CD1c-positive myeloid dendritic cell (primary cell): Measurements from ENCODE around the gene PPAN.

Experiments
- DNase-seq: peaks from one replicate; pipeline ENCODE4 v3.0.0-alpha.2; 2016; ENCODE audit errors: extremely low spot score

PPAN gene

GRCh38 chr19:10092648-10093294, 13.4 kb upstream of the PPAN start:
- DNase-seq, result no peak

- no peak for DNase-seq
Observed at GRCh38 chr19:10093295-10094186, 12.6 kb upstream of the PPAN start.

- no peak for DNase-seq
Observed at GRCh38 chr19:10095622-10095947, 10.6 kb upstream of the PPAN start.

- peak; percentile 98 for DNase-seq
Observed at GRCh38 chr19:10095948-10096614, 10.1 kb upstream of the PPAN start.

- DNase-seq, result no peak
Observed at GRCh38 chr19:10096615-10096963, 9.6 kb upstream of the PPAN start.

GRCh38 chr19:10100163-10100785, 5.9 kb upstream of the PPAN start:
- DNase-seq, result no peak

- peak; percentile 76 for DNase-seq
Observed at GRCh38 chr19:10102787-10103236, 3.4 kb upstream of the PPAN start.

- DNase-seq, result no peak
Observed at GRCh38 chr19:10104130-10104513, 2.0 kb upstream of the PPAN start.

- DNase-seq, result peak; percentile 74
Observed at GRCh38 chr19:10104665-10105508, 1.3 kb upstream of the PPAN start.

- peak; percentile 74 for DNase-seq
Observed at GRCh38 chr19:10105509-10106099, 558 bp upstream of the PPAN start.

- DNase-seq, result no peak
Observed at GRCh38 chr19:10107254-10107653, 1.1 kb downstream of the PPAN start.

GRCh38 chr19:10107817-10108367, 1.7 kb downstream of the PPAN start:
- no peak for DNase-seq

- DNase-seq, result no peak
Observed at GRCh38 chr19:10109528-10109927, 3.4 kb downstream of the PPAN start.

GRCh38 chr19:10110076-10110971, 4.2 kb downstream of the PPAN start:
- DNase-seq, result no peak

GRCh38 chr19:10110972-10111317, 4.8 kb downstream of the PPAN start:
- no peak for DNase-seq

GRCh38 chr19:10111405-10111811, 5.2 kb downstream of the PPAN start, which contains the start of gene P2RY11:
TSS of gene P2RY11 (plus strand) at chr19:10111693. CDS start at chr19:10111722, 29 bp downstream.
- peak; percentile 87 for DNase-seq

- DNase-seq, result peak; percentile 90
Observed at GRCh38 chr19:10112037-10112761, 6.0 kb downstream of the PPAN start.

- DNase-seq, result peak; percentile 37
Observed at GRCh38 chr19:10112895-10113591, 6.9 kb downstream of the PPAN start.
